HG03139 (cell line): ENCODE results near the gene TUBB2B.
"Not testable (repeated sequence)": the region's sequence is repeated elsewhere in the genome, so short reads cannot be mapped to it uniquely, and the experiment has no call there.

Experiments used
- ATAC-seq: cut with Tn5 transposase; IDR thresholded peaks from one replicate; pipeline ENCODE4 v1.9.1; 2021; ENCODE audit not compliant: unreplicated experiment

Gene TUBB2B

GRCh38 chr6:3190779-3191178, 36.7 kb downstream of the TUBB2B start:
- no peak for ATAC-seq

- ATAC-seq, result no peak
These were observed 37.4 kb downstream of the TUBB2B start for GRCh38 chr6:3190056-3190455.

GRCh38 chr6:3189192-3189591, 38.3 kb downstream of the TUBB2B start:
- ATAC-seq, result not testable (repeated sequence)

- no peak for ATAC-seq
These were observed 39.2 kb downstream of the TUBB2B start for GRCh38 chr6:3188262-3188661.

DNA sequence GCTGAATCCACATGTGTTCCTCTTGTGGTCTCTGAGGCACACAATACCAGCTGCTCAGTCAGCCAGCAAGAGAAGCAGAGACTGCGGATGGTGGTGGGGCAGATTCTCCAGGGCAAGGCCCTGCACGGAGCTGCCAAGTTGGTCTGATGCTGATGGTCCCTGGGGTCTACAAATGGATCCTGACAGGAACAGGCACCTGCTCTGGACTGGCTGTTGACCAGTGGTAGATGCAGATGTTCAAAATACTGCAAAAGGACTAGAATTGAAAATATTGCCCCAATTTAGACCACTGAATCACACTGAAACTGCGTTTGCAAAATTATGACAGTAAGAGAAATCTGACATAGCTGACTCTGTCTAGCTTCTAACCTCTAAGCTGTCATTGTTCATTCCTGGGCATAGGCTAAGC, 40.5 kb downstream of the TUBB2B start:
- ATAC-seq, result no peak

GRCh38 chr6:3183066-3183465, 44.4 kb downstream of the TUBB2B start:
- no peak for ATAC-seq

GRCh38 chr6:3181105-3181504, 46.3 kb downstream of the TUBB2B start:
- ATAC-seq, result no peak

DNA sequence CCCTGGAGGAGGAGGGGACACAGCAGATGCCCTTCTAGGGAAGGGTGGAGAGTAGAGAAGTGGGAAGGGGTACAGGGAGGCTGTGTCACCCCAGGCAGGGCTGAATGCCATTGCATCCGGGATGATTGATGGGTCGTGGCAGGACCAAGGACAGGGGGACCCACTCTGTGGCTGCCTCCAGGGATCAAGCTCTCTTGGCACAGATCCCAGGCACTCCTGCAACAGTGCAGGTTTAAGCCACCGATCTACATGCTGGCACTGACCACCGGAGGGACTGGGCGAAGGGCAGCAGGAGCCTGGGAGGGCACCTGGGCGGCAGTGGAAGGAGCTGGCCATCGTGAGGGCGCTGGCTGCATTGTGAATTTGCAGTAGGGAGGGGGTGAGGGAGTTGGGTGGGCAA, 47.5 kb downstream of the TUBB2B start:
- not testable (repeated sequence) for ATAC-seq

GRCh38 chr6:3178666-3179065, 48.8 kb downstream of the TUBB2B start:
- ATAC-seq, result not testable (repeated sequence)

DNA sequence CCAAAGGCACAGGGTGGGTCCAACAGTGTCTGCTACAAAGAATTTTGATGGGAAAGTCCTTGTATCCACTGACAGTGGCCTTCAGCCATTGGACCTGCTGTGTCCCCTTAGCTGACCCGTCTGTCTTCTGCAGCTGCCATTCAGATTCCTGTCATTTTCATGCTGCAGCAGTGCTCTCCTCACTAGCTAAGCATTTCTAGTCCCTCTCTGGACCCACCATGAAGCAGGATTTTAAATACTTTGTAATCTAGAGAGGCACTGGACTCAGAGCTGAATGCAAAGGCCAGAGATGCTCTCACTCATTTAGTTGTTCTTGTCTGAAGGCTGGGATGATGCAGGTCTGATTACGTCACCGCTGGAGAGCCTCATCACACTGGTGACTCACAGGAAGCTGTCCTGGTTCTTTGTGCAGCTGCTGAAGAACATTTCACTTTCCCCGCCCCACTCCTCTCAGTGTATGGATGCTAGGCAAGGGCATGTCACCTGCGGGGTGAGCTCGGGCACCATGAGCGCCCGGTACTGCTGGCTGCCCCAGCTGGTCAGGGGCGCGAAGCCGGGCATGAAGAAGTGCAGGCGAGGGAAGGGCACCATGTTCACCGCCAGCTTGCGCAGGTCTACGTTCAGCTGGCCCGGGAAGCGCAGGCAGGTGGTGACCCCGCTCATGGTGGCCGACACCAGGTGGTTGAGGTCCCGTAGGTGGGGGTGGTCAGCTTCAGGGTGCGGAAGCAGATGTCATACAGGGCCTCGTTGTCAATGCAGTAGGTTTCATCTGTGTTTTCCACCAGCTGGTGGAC, 50.7 kb downstream of the TUBB2B start:
- no peak for ATAC-seq

- ATAC-seq, result no peak
These were observed 51.6 kb downstream of the TUBB2B start for GRCh38 chr6:3175715-3176402.
